ENCODE data around the gene SLC25A22.

GRCh38 chr11:745428-745827 is 52.7 kb downstream of the SLC25A22 start:
- TF ChIP-seq, protein P1, sequence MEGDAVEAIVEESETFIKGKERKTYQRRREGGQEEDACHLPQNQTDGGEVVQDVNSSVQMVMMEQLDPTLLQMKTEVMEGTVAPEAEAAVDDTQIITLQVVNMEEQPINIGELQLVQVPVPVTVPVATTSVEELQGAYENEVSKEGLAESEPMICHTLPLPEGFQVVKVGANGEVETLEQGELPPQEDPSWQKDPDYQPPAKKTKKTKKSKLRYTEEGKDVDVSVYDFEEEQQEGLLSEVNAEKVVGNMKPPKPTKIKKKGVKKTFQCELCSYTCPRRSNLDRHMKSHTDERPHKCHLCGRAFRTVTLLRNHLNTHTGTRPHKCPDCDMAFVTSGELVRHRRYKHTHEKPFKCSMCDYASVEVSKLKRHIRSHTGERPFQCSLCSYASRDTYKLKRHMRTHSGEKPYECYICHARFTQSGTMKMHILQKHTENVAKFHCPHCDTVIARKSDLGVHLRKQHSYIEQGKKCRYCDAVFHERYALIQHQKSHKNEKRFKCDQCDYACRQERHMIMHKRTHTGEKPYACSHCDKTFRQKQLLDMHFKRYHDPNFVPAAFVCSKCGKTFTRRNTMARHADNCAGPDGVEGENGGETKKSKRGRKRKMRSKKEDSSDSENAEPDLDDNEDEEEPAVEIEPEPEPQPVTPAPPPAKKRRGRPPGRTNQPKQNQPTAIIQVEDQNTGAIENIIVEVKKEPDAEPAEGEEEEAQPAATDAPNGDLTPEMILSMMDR (IDR thresholded peaks at IDR 0.05; ENCODE audit: insufficient read depth, low read length): no peak
- TF ChIP-seq GABPA (IDR thresholded peaks at IDR 0.05; ENCODE audit: low read depth) (no peak), POLR2AphosphoS5 (IDR thresholded peaks at IDR 0.05; ENCODE audit: low read depth) (no peak)
